B cell (primary cell): ENCODE results near the gene ANAPC7. TPM values are rescaled to one million over a fixed set of nuclear protein-coding genes. Genes with fewer than 3 reads are reported as not detected.

Experiments used
- ATAC-seq: fragments of 200-7000 bp; cut with Tn5 transposase; one replicate; pipeline ENCODE4 v1.10.0; 2021; ENCODE audit warnings: low read depth, mild to moderate bottlenecking, moderate number of reproducible peaks, moderate library complexity
- CTCF ChIA-PET: fragments of 350-600 bp; sonication (Branson Sonifier 250); formaldehyde crosslinking; loops from one replicate; lab custom pipeline; 2021; ENCODE audit warnings: antibody characterized with exemption, inconsistent platforms; lab: Charles Lee
- POLR2A ChIA-PET: fragments of 350-600 bp; sonication (Branson Sonifier 250); formaldehyde crosslinking; loops from one replicate; lab custom pipeline; 2021; ENCODE audit warnings: antibody characterized with exemption; lab: Charles Lee
- DNase-seq: peaks from one replicate; pipeline ENCODE4 v3.0.0; 2013
- H2AFZ ChIP-seq: 2 replicates; pipeline ENCODE4 v1.6.1; 2012; ENCODE audit warnings: mild to moderate bottlenecking, low read depth, low read length; ENCODE audit not compliant: insufficient read depth, poor library complexity, severe bottlenecking
- H3K27ac ChIP-seq, 2 donors: 1 replicate in 1 of 2; 2 replicates in 1 of 2; pipeline ENCODE4 v1.5.1; 2012 to 2013; ENCODE audit warnings: low read length in 2 of 2, mild to moderate bottlenecking in 2 of 2, moderate library complexity in 1 of 2
- H3K27me3 ChIP-seq, 4 experiments: fragments of 200-600 bp in 1 of 4; sonication (generic) in 1 of 4; replicated peaks in 1 of 4; 1 replicate in 2 of 4; 2 replicates in 2 of 4; pipeline versions ENCODE4 v1.6.1 to v1.7.0; 2013 to 2016; ENCODE audit warnings: low read length in 3 of 4, mild to moderate bottlenecking in 2 of 4, mixed read lengths in 1 of 4, moderate library complexity in 1 of 4; ENCODE audit not compliant: insufficient read depth in 4 of 4, control insufficient read depth in 3 of 4; ENCODE audit errors: control extremely low read depth in 1 of 4
- H3K36me3 ChIP-seq, 2 experiments: replicated peaks in 1 of 2; 1 replicate in 1 of 2; 2 replicates in 1 of 2; pipeline versions ENCODE4 v1.6.1 to v1.7.1; 2013; ENCODE audit warnings: low read length in 1 of 2; ENCODE audit not compliant: insufficient read depth in 2 of 2, control insufficient read depth in 1 of 2; ENCODE audit errors: control extremely low read depth in 1 of 2, extremely low read depth in 1 of 2
- H3K4me1 ChIP-seq, 2 donors: fragments of 200-600 bp in 1 of 2; sonication (generic) in 1 of 2; 1 replicate in 1 of 2; 2 replicates in 1 of 2; pipeline versions ENCODE4 v1.5.1 to v1.6.1; 2013 to 2017; ENCODE audit warnings: low read length in 2 of 2; ENCODE audit not compliant: control insufficient read depth in 2 of 2, insufficient read depth in 2 of 2
- H3K4me2 ChIP-seq: replicated peaks from 2 replicates; pipeline ENCODE3; 2012; ENCODE audit warnings: mild to moderate bottlenecking, low read depth, low read length; ENCODE audit not compliant: poor library complexity, severe bottlenecking
- H3K4me3 ChIP-seq, 5 experiments: fragments of 200-600 bp in 1 of 5; sonication (generic) in 1 of 5; 1 replicate in 3 of 5; 2 replicates in 2 of 5; pipeline versions ENCODE4 v1.5.1 to v1.7.0; 2011 to 2016; ENCODE audit warnings: low read length in 4 of 5, mild to moderate bottlenecking in 4 of 5, low read depth in 2 of 5, control low read depth in 1 of 5, moderate library complexity in 1 of 5; ENCODE audit not compliant: insufficient read depth in 1 of 5; ENCODE audit errors: control extremely low read depth in 1 of 5, extremely low read depth in 1 of 5
- H3K79me2 ChIP-seq: fragments of 200-600 bp; sonication (generic); one replicate; pipeline ENCODE4 v1.6.0; 2016; ENCODE audit warnings: low read length; ENCODE audit not compliant: control insufficient read depth, insufficient read depth
- H3K9ac ChIP-seq: fragments of 200-600 bp; sonication (generic); 2 replicates; pipeline ENCODE4 v1.6.1; 2017; ENCODE audit warnings: mild to moderate bottlenecking, low read length, moderate library complexity
- H3K9me3 ChIP-seq, 3 donors: one replicate each; pipeline versions ENCODE4 v1.6.1 to v1.7.1; 2013; ENCODE audit warnings: low read length in 2 of 3; ENCODE audit not compliant: control insufficient read depth in 2 of 3, insufficient read depth in 1 of 3; ENCODE audit errors: control extremely low read depth in 1 of 3
- H4K20me1 ChIP-seq: 2 replicates; pipeline ENCODE4 v1.6.0; 2012; ENCODE audit warnings: mild to moderate bottlenecking, low read length; ENCODE audit not compliant: insufficient read depth, control insufficient read depth, poor library complexity, severe bottlenecking
- H3K27ac Mint-ChIP-seq: one replicate; pipeline ENCODE4 v1.8.0; 2021; ENCODE audit warnings: mixed read lengths
- H3K27me3 Mint-ChIP-seq: one replicate; pipeline ENCODE4 v1.8.0; 2021; ENCODE audit warnings: mixed read lengths
- H3K4me1 Mint-ChIP-seq: one replicate; pipeline ENCODE4 v1.8.0; 2021; ENCODE audit warnings: mixed read lengths
- H3K4me3 Mint-ChIP-seq: one replicate; pipeline ENCODE4 v1.8.0; 2021; ENCODE audit warnings: mixed read lengths
- H3K9me3 Mint-ChIP-seq: one replicate; pipeline ENCODE4 v1.8.0; 2022; ENCODE audit warnings: mixed read lengths; ENCODE audit not compliant: insufficient read depth
- EZH2 ChIP-seq: IDR thresholded peaks from 2 replicates; pipeline ENCODE4 v1.6.1; 2012; ENCODE audit warnings: borderline replicate concordance, low read depth, mild to moderate bottlenecking, moderate library complexity, low read length; ENCODE audit not compliant: insufficient read depth, poor library complexity, severe bottlenecking
- WGBS: methylation state at CpG from one replicate; pipeline ENCODE4 v1.1.5; 2013; ENCODE audit warnings: missing lambda C conversion rate; ENCODE audit not compliant: insufficient coverage; 5-methylcytosine and 5-hydroxymethylcytosine counted together
- intact Hi-C: fragments of 100-400 bp; cut with micrococcal nuclease; formaldehyde crosslinking; loops from one replicate; pipeline ENCODE4 v1.10.0; 2022
- polyA plus RNA-seq: library from polyadenylated mRNA; depleted of rRNA; stranded (reverse); fragments of >200 nt; gene quantifications from 2 replicates; pipeline ENCODE4 v1.2.3, GENCODE V29; 2012
- total RNA-seq, 2 donors: library from RNA; stranded (reverse); fragments of 120-200 nt in 1 of 2; gene quantifications; 1 replicate in 1 of 2; 2 replicates in 1 of 2; pipeline versions ENCODE4 v1.2.3 to v1.2.4, GENCODE V29; 2013 to 2022
- TF ChIP-seq, protein P1 (sequence below): fragments of 200-600 bp; IDR thresholded peaks from one replicate; pipeline ENCODE4 v1.8.0; 2022; ENCODE audit warnings: antibody characterized with exemption, mild to moderate bottlenecking

Gene ANAPC7
- total and polyA plus RNA-seq, 2 donors (not counting 1 experiment from before 2014, with no cell fraction given): 56.9 to 68.4 TPM

DNA sequence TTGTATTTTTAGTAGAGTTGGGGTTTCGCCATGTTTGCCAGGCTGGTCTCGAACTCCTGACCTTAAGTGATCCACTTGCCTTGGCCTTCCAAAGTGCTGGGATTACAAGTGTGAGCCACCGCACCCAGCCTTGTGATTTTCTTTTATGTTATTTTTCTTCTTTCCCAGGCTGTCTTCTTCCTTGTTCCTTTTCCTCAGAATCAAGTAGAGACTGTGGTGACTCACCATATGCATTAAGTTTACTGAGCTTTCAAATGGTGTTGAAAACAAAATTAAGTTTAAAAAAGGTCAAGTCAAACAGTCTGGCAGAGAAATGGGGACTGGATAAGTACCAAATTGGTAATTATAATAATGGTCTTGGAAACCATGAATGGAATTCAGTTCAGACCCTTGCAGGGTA, 40.9 kb upstream of the ANAPC7 start:
- Mint-ChIP-seq H3K27ac (no peak overlapping the region), H3K4me3 (no peak overlapping the region), H3K4me1 (peaks cover 37% of the 10 kb centered on the region), H3K27me3 (no peaks in the 10 kb centered on the region), H3K9me3 (no peaks in the 10 kb centered on the region)
- POLR2A ChIA-PET: interaction anchor here (0.6 kb wide), 1 partner anchor 54 kb away, joined by 4 read pairs; no protein-coding TSS in a partner anchor
- H2AFZ ChIP-seq: no peak overlapping the region
- no peaks in the 10 kb centered on the region for H3K9me3 ChIP-seq
- intact Hi-C loops: no loop called here
- no CpG with 5 or more reads among the region's 3 CpGs for WGBS
- H3K4me3 ChIP-seq: no peak overlapping the region
- TF ChIP-seq, protein P1, sequence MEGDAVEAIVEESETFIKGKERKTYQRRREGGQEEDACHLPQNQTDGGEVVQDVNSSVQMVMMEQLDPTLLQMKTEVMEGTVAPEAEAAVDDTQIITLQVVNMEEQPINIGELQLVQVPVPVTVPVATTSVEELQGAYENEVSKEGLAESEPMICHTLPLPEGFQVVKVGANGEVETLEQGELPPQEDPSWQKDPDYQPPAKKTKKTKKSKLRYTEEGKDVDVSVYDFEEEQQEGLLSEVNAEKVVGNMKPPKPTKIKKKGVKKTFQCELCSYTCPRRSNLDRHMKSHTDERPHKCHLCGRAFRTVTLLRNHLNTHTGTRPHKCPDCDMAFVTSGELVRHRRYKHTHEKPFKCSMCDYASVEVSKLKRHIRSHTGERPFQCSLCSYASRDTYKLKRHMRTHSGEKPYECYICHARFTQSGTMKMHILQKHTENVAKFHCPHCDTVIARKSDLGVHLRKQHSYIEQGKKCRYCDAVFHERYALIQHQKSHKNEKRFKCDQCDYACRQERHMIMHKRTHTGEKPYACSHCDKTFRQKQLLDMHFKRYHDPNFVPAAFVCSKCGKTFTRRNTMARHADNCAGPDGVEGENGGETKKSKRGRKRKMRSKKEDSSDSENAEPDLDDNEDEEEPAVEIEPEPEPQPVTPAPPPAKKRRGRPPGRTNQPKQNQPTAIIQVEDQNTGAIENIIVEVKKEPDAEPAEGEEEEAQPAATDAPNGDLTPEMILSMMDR: no peak
- no peak for TF ChIP-seq EZH2
- H3K27me3 ChIP-seq: no peaks in the 10 kb centered on the region
- CTCF ChIA-PET: no interaction called here
- no peak overlapping the region for H3K4me2 ChIP-seq
- DNase-seq (no peak), ATAC-seq (no peak)
- peaks cover 12 to 75% of the 10 kb centered on the region in 2 experiments for H3K36me3 ChIP-seq
- H4K20me1 ChIP-seq: peaks cover 76% of the 10 kb centered on the region
- no peak overlapping the region for H3K9ac ChIP-seq
- H3K27ac ChIP-seq: no peak overlapping the region
- H3K79me2 ChIP-seq: peaks cover 91% of the 10 kb centered on the region
- H3K4me1 ChIP-seq: peaks cover 34 to 40% of the 10 kb centered on the region in 2 donors

DNA sequence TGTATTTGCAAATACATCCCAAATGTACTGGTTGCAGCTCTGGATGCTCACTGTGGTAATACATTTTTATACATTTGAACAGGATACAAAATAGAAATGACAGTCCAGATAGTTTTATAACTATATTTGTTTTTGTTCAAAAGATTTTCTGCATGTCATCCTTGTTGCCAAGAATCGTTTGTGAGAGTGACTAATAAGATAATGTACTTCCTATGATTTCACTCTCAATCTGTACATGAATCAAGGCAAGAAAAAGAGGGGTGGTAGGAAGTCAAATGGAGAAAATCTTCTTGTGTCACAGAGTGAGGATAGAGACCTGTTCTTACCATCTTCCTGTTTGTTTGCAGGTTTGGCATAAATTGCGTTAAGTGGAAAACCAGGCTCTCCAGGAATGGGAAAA, 32.7 kb upstream of the ANAPC7 start:
- Histone ChIP-seq H3K79me2 (peaks cover 29% of the 10 kb centered on the region), H4K20me1 (peaks cover 26% of the 10 kb centered on the region), H3K4me2 (no peak overlapping the region), H3K4me3 (no peak overlapping the region), H3K27ac (no peak overlapping the region), H3K36me3 (peaks cover 17 to 62% of the 10 kb centered on the region in 2 experiments), H2AFZ (no peak overlapping the region), H3K9me3 (peaks cover 0 to 3% (median 0%) of the 10 kb centered on the region in 3 donors), H3K4me1 (peaks cover 0 to under 1% of the 10 kb centered on the region in 2 donors), H3K9ac (no peak overlapping the region), H3K27me3 (no peaks in the 10 kb centered on the region)
- no peaks in the 10 kb centered on the region for H3K27me3 Mint-ChIP-seq
- intact Hi-C loops: no loop called here
- H3K27ac Mint-ChIP-seq: no peak overlapping the region
- CTCF ChIA-PET: no interaction called here
- no peak overlapping the region for H3K4me3 Mint-ChIP-seq
- no peak for ATAC-seq
- TF ChIP-seq, protein P1: no peak
- no peak for TF ChIP-seq EZH2
- DNase-seq: no peak
- H3K9me3 Mint-ChIP-seq: no peaks in the 10 kb centered on the region
- POLR2A ChIA-PET: no interaction called here
- peaks cover 2% of the 10 kb centered on the region for H3K4me1 Mint-ChIP-seq
- no CpG with 5 or more reads among the region's 2 CpGs for WGBS
